Fibroblast of mammary gland (primary cell): ENCODE data around the gene ZCWPW1.
"Not testable (repeated sequence)": the region's sequence is repeated elsewhere in the genome, so short reads cannot be mapped to it uniquely, and the experiment has no call there.

Experiments used
- DNase-seq: peaks from one replicate; pipeline ENCODE4 v3.0.0-alpha.2; 2010; ENCODE audit warnings: low read depth
- H3K4me3 ChIP-seq: 2 replicates; pipeline ENCODE4 v1.5.1; 2011; ENCODE audit warnings: low read depth, mild to moderate bottlenecking, low read length, moderate library complexity; ENCODE audit not compliant: control insufficient read depth
- TF ChIP-seq, protein P1 (sequence below): conservative IDR thresholded peaks from 2 replicates; pipeline ENCODE4 v1.5.1; 2011; ENCODE audit warnings: low read depth, low read length, inconsistent platforms; ENCODE audit not compliant: control insufficient read depth, insufficient read depth

Gene ZCWPW1

DNA sequence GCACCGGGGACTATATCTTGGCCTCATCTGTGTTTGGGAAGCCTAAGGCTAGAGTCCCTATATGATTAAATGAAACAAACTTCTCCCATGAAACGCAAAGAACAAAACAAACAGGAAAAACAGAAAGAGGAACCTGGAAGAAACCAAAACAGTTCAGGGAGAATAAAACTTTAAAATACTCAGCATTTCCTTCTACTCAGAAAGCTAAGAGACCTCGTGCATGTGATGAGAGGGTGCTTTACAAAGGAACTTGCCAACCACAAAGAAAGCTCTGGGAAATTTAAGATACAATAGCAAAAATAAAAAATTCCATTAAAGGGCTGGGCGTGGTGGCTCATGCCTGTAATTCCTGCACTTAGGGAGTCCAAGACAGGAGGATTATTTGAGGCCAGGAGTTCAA, 48.3 kb downstream of the ZCWPW1 start:
- TF ChIP-seq, protein P1, sequence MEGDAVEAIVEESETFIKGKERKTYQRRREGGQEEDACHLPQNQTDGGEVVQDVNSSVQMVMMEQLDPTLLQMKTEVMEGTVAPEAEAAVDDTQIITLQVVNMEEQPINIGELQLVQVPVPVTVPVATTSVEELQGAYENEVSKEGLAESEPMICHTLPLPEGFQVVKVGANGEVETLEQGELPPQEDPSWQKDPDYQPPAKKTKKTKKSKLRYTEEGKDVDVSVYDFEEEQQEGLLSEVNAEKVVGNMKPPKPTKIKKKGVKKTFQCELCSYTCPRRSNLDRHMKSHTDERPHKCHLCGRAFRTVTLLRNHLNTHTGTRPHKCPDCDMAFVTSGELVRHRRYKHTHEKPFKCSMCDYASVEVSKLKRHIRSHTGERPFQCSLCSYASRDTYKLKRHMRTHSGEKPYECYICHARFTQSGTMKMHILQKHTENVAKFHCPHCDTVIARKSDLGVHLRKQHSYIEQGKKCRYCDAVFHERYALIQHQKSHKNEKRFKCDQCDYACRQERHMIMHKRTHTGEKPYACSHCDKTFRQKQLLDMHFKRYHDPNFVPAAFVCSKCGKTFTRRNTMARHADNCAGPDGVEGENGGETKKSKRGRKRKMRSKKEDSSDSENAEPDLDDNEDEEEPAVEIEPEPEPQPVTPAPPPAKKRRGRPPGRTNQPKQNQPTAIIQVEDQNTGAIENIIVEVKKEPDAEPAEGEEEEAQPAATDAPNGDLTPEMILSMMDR = no peak
- DNase-seq = no peak
- H3K4me3 ChIP-seq = no peak overlapping the region

DNA sequence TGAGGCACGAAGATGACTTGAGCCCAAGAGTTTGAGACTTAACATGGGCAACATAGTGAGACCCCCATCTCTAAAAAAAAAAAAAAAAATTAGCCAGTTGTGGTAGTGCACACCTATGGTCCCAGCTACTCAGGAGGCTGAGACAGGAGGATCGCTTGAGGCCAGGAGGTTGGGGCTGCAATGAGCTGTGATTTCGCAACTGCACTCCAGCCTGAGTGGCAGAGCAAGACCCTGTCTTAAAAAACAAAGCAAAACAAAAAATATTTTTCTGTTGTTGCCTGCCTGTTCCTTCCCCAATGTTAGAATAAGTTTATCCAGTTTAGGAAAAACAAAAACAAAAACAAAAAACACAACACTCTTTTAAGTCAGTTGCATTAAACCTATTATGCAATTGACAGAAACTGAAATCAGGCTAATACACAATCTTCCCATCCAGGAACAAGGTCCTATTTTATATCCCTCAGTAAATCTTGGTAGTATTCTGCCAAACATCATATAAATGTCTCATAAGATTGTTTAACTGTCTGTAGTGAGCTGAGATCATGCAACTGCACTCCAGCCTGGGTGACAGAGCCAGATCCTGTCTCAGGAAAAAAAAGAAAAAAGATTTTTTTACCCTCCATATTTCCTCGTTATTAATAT, 50.3 kb downstream of the ZCWPW1 start:
- TF ChIP-seq, protein P1 = no peak
- no peak overlapping the region for H3K4me3 ChIP-seq

DNA sequence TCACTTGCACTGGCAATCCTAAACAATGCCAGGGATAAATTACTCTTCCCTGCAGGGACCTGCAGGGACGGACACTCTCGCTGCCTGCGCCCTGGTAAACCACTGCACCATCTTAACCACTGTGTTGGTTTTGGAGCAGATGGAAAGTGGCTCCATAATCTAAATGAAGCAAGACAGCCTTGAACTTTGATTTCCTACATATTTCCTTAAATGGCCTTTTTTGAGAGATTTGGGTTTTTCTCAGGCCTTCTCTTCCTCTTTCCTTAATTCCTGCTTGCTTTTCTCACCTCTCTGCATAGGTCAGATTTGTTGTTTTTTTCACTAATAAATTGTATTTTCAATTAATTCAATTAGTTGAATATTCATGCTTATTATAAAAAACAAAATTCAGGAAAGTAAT, 52.4 kb downstream of the ZCWPW1 start:
- TF ChIP-seq, protein P1 = no peak
- DNase-seq = no peak
- no peak overlapping the region for H3K4me3 ChIP-seq

More for the DNA sequence above, 50.3 kb downstream of the ZCWPW1 start:
- no peak for DNase-seq

DNA sequence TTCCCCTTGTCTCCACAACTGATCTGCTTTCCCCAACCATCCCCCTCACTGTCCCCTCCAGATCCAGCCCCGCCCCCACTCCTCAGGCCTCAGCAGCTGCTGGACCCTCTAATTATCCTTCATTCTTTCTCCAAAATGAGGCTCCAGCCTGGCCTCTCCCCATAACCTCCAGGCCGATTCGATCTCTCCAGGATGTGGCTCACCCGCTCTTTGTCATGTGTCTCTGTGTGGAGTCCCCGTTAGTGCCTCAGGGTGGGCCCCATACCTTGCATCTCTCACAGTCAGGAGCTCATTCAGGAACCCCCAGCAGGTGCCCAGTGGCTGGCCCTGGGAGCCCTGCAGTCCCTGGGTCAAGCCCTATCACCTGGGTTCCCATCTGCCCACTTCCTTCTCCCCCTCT, 53.9 kb downstream of the ZCWPW1 start:
- DNase-seq = no peak
- H3K4me3 ChIP-seq = no peak overlapping the region
- TF ChIP-seq, protein P1 = no peak

DNA sequence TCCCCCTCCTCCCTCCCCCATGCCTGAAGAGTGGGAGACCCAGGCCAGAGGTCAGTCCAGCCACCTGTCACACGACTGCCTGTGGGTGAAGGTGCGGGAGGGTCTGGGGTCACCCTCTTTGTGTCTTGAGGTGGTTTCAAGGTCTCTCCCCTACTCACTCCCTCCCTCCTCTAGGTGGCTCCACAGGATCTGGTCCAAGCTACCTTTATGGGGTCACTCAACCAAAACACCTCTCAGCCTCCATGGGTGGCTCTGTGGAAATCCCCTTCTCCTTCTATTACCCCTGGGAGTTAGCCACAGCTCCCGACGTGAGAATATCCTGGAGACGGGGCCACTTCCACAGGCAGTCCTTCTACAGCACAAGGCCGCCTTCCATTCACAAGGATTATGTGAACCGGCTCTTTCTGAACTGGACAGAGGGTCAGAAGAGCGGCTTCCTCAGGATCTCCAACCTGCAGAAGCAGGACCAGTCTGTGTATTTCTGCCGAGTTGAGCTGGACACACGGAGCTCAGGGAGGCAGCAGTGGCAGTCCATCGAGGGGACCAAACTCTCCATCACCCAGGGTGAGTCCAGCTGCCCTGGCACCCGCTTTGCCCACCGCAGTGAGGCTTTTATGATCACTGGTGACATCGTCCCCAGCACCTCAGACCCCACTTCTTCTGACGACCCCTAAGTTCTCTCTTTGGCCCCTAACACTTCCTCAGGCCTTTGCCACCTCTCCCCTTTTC, 54.5 kb downstream of the ZCWPW1 start:
- DNase-seq, H3K4me3 ChIP-seq: not testable (repeated sequence)

DNA sequence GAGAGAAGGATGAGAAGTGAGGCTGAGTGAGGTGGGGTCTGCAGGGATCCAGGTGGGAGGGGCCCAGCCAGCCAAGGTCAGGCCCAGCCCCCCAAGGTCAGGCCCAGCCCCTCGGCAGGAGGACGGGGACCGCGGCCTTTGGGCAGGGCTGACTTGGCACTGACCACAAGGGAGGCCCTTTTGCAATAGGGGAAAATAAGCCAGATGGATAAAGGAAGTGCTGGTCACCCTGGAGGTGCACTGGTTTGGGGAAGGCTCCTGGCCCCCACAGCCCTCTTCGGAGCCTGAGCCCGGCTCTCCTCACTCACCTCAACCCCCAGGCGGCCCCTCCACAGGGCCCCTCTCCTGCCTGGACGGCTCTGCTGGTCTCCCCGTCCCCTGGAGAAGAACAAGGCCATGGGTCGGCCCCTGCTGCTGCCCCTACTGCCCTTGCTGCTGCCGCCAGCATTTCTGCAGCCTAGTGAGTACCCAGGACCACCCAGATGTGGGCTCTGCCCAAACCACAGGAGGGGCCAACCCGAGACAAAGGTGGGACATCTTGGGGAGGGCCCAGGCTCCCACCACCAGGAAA, 55.2 kb downstream of the ZCWPW1 start, which contains the start of gene PILRA:
Gene PILRA (plus strand): TSS at position 227 of the 571 bp plus-strand sequence. CDS start 170 bp downstream, at position 397.
- TF ChIP-seq, protein P1 = no peak
- no peak for DNase-seq
- no peak within 1 kb of the TSS for H3K4me3 ChIP-seq

DNA sequence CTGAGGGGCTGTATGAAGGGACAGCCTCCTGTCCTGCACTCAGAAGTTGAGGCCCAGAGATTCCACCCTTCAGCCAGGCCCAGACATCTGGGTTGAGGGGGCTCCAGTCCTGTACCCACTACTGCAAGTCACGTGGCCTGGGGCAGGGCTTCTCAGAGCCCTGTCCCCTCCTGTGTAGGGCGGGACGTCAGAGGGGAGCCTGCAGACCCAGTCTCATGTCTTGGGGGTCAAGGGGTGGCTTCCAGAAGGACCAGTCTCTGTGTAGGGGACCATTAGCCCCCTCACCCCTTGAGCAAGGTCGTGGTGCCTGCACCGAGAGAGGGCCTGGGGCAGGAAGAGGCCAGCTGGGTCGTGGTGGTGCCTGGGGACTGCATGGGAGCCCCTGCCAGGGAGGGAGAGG, 55.8 kb downstream of the ZCWPW1 start:
- TF ChIP-seq, protein P1 = no peak
- DNase-seq = no peak
- H3K4me3 ChIP-seq = no peak overlapping the region
